GM12878 (cell line): ENCODE measurements around the gene PHYHIPL.

Source experiments
- POLR2A ChIP-seq: IDR thresholded peaks from 2 replicates; pipeline ENCODE4 v1.6.1; 2011; ENCODE audit warnings: low read depth, mild to moderate bottlenecking, low read length
- POLR2AphosphoS5 ChIP-seq: IDR thresholded peaks from 2 replicates; pipeline ENCODE4 v1.6.1; 2011; ENCODE audit warnings: mild to moderate bottlenecking, low read length, inconsistent platforms
- REST ChIP-seq: IDR thresholded peaks from 2 replicates; pipeline ENCODE4 v1.6.1; 2012; ENCODE audit warnings: mild to moderate bottlenecking, low read depth, low read length

GRCh38 chr10:59222788-59223187 is 46.3 kb downstream of the PHYHIPL start:
- TF ChIP-seq POLR2AphosphoS5 (no peak), POLR2A (no peak), REST (no peak)
